Measurements from ENCODE around the gene PURA. TPM values are rescaled to one million over a fixed set of nuclear protein-coding genes. Genes with fewer than 3 reads are reported as not detected.

Gene PURA
- total and polyA plus RNA-seq, 10 donors: 2.8 to 36.2 (median 23.1) TPM

DNA sequence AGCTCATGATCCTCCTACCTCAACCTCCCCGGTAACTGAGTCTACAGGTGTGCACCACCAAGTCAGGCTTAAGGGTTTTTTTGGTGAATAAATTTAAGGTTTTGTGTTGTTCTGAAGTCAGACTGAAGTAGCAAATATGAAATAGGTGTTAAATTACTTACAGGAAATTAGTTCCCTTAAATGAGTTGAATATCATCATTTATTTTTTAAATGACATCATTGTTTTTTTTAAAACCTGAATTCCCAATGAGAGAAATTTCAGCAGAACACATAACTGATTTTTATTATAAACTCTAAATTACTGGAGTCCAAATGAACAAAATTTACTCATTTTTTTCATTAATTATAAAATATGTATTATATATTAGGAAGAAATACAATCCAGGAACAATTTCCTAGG, 37.8 kb upstream of the PURA start:
- Histone ChIP-seq H3K4me3 (no peak overlapping the region), H3K9me3 (no peaks in the 10 kb centered on the region), H3K4me1 (peaks cover 0 to 6% (median 0%) of the 10 kb centered on the region in 6 donors), H3K27me3 (replicated peaks in 1 of 7) (peaks cover 0 to 48% (median 5%) of the 10 kb centered on the region in 7 donors), H3K36me3 (no peaks in the 10 kb centered on the region), H3K27ac (no peak overlapping the region)
- WGBS, 5 donors: 89 to 100% (median 97%) methylated on average over 1 of the region's 1 CpG
- no peak for DNase-seq
- intact Hi-C loops (cut with DNase I; ENCODE audit: low total_unique reads): loop anchor here (5.0 kb wide), 1 partner anchor 66 kb away; no protein-coding TSS in a partner anchor
- TF ChIP-seq POLR2A (IDR thresholded peaks at IDR 0.05) (no peak), POLR2AphosphoS5 (IDR thresholded peaks at IDR 0.05) (no peak)
- TF ChIP-seq, protein P1, sequence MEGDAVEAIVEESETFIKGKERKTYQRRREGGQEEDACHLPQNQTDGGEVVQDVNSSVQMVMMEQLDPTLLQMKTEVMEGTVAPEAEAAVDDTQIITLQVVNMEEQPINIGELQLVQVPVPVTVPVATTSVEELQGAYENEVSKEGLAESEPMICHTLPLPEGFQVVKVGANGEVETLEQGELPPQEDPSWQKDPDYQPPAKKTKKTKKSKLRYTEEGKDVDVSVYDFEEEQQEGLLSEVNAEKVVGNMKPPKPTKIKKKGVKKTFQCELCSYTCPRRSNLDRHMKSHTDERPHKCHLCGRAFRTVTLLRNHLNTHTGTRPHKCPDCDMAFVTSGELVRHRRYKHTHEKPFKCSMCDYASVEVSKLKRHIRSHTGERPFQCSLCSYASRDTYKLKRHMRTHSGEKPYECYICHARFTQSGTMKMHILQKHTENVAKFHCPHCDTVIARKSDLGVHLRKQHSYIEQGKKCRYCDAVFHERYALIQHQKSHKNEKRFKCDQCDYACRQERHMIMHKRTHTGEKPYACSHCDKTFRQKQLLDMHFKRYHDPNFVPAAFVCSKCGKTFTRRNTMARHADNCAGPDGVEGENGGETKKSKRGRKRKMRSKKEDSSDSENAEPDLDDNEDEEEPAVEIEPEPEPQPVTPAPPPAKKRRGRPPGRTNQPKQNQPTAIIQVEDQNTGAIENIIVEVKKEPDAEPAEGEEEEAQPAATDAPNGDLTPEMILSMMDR (IDR thresholded peaks at IDR 0.05 in 8 of 11, conservative IDR thresholded peaks at IDR 0.05 in 3 of 11): no peak

DNA sequence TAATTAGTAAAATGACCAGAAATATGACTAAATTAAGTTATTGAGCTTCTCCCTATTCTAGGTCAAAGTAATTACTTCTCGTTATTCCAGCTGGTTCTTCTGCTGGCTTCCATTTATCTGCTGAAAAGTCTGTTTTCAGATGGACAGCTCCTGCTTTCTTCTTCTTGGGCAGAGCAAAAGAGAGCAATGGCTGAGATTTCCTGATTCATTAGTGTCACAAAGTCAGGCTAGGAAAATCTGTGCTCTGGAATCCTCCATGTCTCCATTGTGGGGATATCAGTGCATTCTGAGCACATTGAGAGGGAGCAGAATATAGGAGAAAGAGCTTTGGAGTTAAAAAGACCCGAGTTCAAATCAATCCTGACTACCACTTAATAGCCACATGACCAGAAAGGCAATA, 37.1 kb upstream of the PURA start:
- 65 to 73% (median 69%) methylated on average over 2 of the region's 2 CpGs for WGBS, 5 donors
- Histone ChIP-seq H3K4me1 (peaks cover 0 to 6% (median 0%) of the 10 kb centered on the region in 6 donors), H3K9me3 (no peaks in the 10 kb centered on the region), H3K27ac (no peak overlapping the region), H3K27me3 (replicated peaks in 1 of 7) (peaks cover 0 to 51% (median 5%) of the 10 kb centered on the region in 7 donors), H3K4me3 (no peak overlapping the region), H3K36me3 (no peaks in the 10 kb centered on the region)
- intact Hi-C loops (cut with DNase I; ENCODE audit: low total_unique reads): loop anchor here (5.0 kb wide), 1 partner anchor 66 kb away; no protein-coding TSS in a partner anchor
- TF ChIP-seq POLR2A (IDR thresholded peaks at IDR 0.05): no peak
- TF ChIP-seq, protein P1 (IDR thresholded peaks at IDR 0.05 in 8 of 11, conservative IDR thresholded peaks at IDR 0.05 in 3 of 11): no peak
- no peak for TF ChIP-seq POLR2AphosphoS5 (IDR thresholded peaks at IDR 0.05)
- no peak for DNase-seq

DNA sequence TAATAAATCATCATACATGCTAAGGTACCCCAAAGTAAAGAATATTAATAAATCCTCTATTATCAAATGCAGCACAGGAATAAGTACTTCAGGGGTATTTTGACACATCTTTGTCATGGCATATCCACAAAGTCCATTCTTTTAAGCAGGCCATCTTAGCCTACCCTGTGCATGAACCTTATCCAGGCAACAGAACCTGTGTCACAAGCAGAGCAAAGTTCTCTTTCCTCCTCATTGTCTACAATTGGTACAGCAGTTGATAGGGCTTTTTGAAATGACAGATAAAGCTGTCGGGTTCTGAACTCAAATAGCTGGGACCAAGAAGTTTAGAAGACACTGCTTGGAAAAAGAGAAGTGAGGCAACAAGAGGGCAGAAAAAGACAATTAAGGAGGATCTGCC, 30.8 kb upstream of the PURA start:
- DNase-seq: no peak
- no peaks in the 10 kb centered on the region for H3K9me3 ChIP-seq
- H3K4me1 ChIP-seq: no peaks in the 10 kb centered on the region
- peaks cover 0 to 32% (median 0%) of the 10 kb centered on the region in 7 donors for H3K27me3 ChIP-seq (replicated peaks in 1 of 7)
- 76 to 92% (median 81%) methylated on average over 1 of the region's 1 CpG for whole genome bisulfite sequencing, 5 donors
- no peak overlapping the region for H3K4me3 ChIP-seq
- TF ChIP-seq, protein P1 (IDR thresholded peaks at IDR 0.05 in 8 of 11, conservative IDR thresholded peaks at IDR 0.05 in 3 of 11): no peak
- TF ChIP-seq POLR2AphosphoS5 (IDR thresholded peaks at IDR 0.05) (no peak), POLR2A (IDR thresholded peaks at IDR 0.05) (no peak)
- no peak overlapping the region for H3K27ac ChIP-seq
- no peaks in the 10 kb centered on the region for H3K36me3 ChIP-seq
- intact Hi-C loops (cut with DNase I; ENCODE audit: low total_unique reads): no loop called here

DNA sequence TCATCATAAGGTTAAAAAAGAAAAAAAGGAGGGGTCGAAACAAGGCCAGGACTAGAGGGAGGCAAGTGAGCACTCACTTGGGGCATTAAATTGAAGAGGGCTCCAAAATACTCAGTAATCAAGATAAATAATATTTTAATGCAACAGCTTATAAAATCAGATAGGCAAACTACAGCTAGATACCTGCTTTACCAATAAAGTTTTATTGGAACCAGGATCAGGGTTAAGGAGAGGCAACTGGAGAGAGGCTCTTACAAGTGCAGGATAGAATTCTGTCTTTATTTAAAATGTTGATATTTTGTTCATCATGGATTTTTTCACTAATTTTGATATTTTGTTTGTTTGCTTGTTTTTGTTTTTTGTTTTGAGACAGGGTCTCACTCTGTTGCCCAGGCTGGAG, 30.3 kb upstream of the PURA start:
- no peak for TF ChIP-seq POLR2A (IDR thresholded peaks at IDR 0.05)
- TF ChIP-seq, protein P1 (IDR thresholded peaks at IDR 0.05 in 8 of 11, conservative IDR thresholded peaks at IDR 0.05 in 3 of 11): no peak
- TF ChIP-seq POLR2AphosphoS5 (IDR thresholded peaks at IDR 0.05): no peak
- Histone ChIP-seq H3K9me3 (no peaks in the 10 kb centered on the region), H3K36me3 (no peaks in the 10 kb centered on the region), H3K27ac (no peak overlapping the region), H3K27me3 (replicated peaks in 1 of 7) (peaks cover 0 to 30% (median 0%) of the 10 kb centered on the region in 7 donors), H3K4me1 (no peaks in the 10 kb centered on the region), H3K4me3 (no peak overlapping the region)
- intact Hi-C loops (cut with DNase I; ENCODE audit: low total_unique reads): no loop called here
- WGBS, 5 donors: 76 to 93% (median 87%) methylated on average over 1 of the region's 1 CpG
- DNase-seq: no peak

Measured in spleen (tissue), 11 donors.